ENCODE measurements around the gene GJA9. TPM values are rescaled to one million over a fixed set of nuclear protein-coding genes. Genes with fewer than 3 reads are reported as not detected.
A peak's percentile ranks its signal among the peaks of the same experiment; 100 is the strongest.

Gene GJA9
- total RNA-seq, 1 experiment from 2014 or later: not detected

GRCh38 chr1:38858833-38859560, 22.4 kb downstream of the GJA9 start:
- H3K27ac Mint-ChIP-seq: peak overlapping the region; percentile 36; the same call in 1 of the 2 replicates
- 0 out of 2 replicates have a peak, but pooled peaks have one; percentile 10 for TF ChIP-seq ESRRA (CRISPR knock-in tag; IDR thresholded peaks at IDR 0.05; ENCODE audit: borderline replicate concordance)
- no peak for TF ChIP-seq ZNF219 (CRISPR knock-in tag; IDR thresholded peaks at IDR 0.05; ENCODE audit: borderline replicate concordance)
- TF ChIP-seq ZNF317 (CRISPR knock-in tag; IDR thresholded peaks at IDR 0.05; ENCODE audit: borderline replicate concordance, low read depth): no peak
- no peak for TF ChIP-seq NFE2L1 (CRISPR knock-in tag; IDR thresholded peaks at IDR 0.05)
- DNase-seq (ENCODE audit: low spot score) (no peak), ATAC-seq (peak; percentile 8)
- H3K4me1 Mint-ChIP-seq: peaks cover 18% of the 10 kb centered on the region
- ChIA-PET CTCF (interaction anchor here (0.9 to 1.6 kb wide), 2 partner anchors 13 to 240 kb away, joined by 3 to 4 read pairs; no protein-coding TSS in a partner anchor), POLR2A (interaction anchor here (0.6 kb wide), 1 partner anchor 167 kb away, joined by 3 read pairs; the partner anchor contains the start of gene NDUFS5)
- H3K36me3 Mint-ChIP-seq: peaks cover 13% of the 10 kb centered on the region
- H3K4me3 Mint-ChIP-seq: peak overlapping the region; percentile 92
- H3K9me3 Mint-ChIP-seq: no peaks in the 10 kb centered on the region
- no peaks in the 10 kb centered on the region for H3K27me3 Mint-ChIP-seq (ENCODE audit: low read depth)

GRCh38 chr1:38852780-38853179, 28.6 kb downstream of the GJA9 start:
- Mint-ChIP-seq H3K4me3 (no peak overlapping the region), H3K36me3 (peaks cover 27% of the 10 kb centered on the region), H3K27ac (no peak overlapping the region), H3K27me3 (ENCODE audit: low read depth) (no peaks in the 10 kb centered on the region), H3K9me3 (no peaks in the 10 kb centered on the region), H3K4me1 (0 out of 2 replicates have a peak, but pooled peaks cover 1% of the 10 kb centered on the region)
- TF ChIP-seq HMGXB4 (CRISPR knock-in tag; IDR thresholded peaks at IDR 0.05) (no peak), CBFB (CRISPR knock-in tag; IDR thresholded peaks at IDR 0.05; ENCODE audit: low read depth) (no peak), CDX4 (CRISPR knock-in tag; IDR thresholded peaks at IDR 0.05; ENCODE audit: borderline replicate concordance) (no peak), HMGA2 (CRISPR knock-in tag; IDR thresholded peaks at IDR 0.05) (no peak), ZMAT4 (CRISPR knock-in tag; IDR thresholded peaks at IDR 0.05) (no peak), FOXK1 (CRISPR knock-in tag; IDR thresholded peaks at IDR 0.05) (no peak), STAT6 (CRISPR knock-in tag; conservative IDR thresholded peaks at IDR 0.05; ENCODE audit: low read depth) (no peak), ZNF671 (CRISPR knock-in tag; IDR thresholded peaks at IDR 0.05) (no peak), ELF4 (CRISPR knock-in tag; IDR thresholded peaks at IDR 0.05; ENCODE audit: low read depth) (no peak), IRF2 (CRISPR knock-in tag; IDR thresholded peaks at IDR 0.05; ENCODE audit: borderline replicate concordance, low read depth) (no peak), ZNF121 (CRISPR knock-in tag; IDR thresholded peaks at IDR 0.05) (no peak), KAT7 (CRISPR knock-in tag; IDR thresholded peaks at IDR 0.05; ENCODE audit: borderline replicate concordance) (no peak), SMAD3 (CRISPR knock-in tag; IDR thresholded peaks at IDR 0.05; ENCODE audit: borderline replicate concordance) (no peak), SP1 (CRISPR knock-in tag; conservative IDR thresholded peaks at IDR 0.05) (no peak), FOXP4 (CRISPR knock-in tag; IDR thresholded peaks at IDR 0.05) (no peak)
- CTCF ChIA-PET: no interaction called here
- POLR2A ChIA-PET: no interaction called here
- no peak for DNase-seq (ENCODE audit: low spot score)
- ATAC-seq: no peak
